SK-MEL-5 (cell line): ENCODE data around the gene CAPN8. TPM values are rescaled to one million over a fixed set of nuclear protein-coding genes. Genes with fewer than 3 reads are reported as not detected.

Experiments used
- DNase-seq: peaks from one replicate; pipeline ENCODE4 v3.0.0-alpha.2; 2016; ENCODE audit warnings: low read depth, low spot score
- in situ Hi-C: cut with HindIII; loops from 2 replicates; pipeline ENCODE4 v1.10.0; 2016; ENCODE audit warnings: low sequenced_read_pairs, high pct_unique_total_duplicates, low pct_unique_long_range_greater_than_20kb
- total RNA-seq: library from RNA; depleted of rRNA; stranded (reverse); fragments of >200 nt; shearing (Covaris generic); gene quantifications from 2 replicates; pipeline ENCODE4 v1.2.3, GENCODE V29; 2014

Gene CAPN8
- total RNA-seq, 1 experiment from 2014 or later, result not detected

- no peak for DNase-seq
- in situ Hi-C loops, result no loop called here
Observed at GRCh38 chr1:223704921-223705878, 39.7 kb upstream of the CAPN8 start.

GRCh38 chr1:223703668-223704013, 38.1 kb upstream of the CAPN8 start:
- no peak for DNase-seq
- in situ Hi-C loops, result no loop called here

- in situ Hi-C loops, result no loop called here
- no peak for DNase-seq
Observed at GRCh38 chr1:223702735-223703667, 37.5 kb upstream of the CAPN8 start.

GRCh38 chr1:223700942-223701637, 35.6 kb upstream of the CAPN8 start:
- in situ Hi-C loops, result no loop called here
- DNase-seq, result peak; percentile 66

GRCh38 chr1:223700388-223700918, 35.0 kb upstream of the CAPN8 start:
- in situ Hi-C loops, result no loop called here
- DNase-seq, result no peak

- no peak for DNase-seq
- in situ Hi-C loops, result no loop called here
Observed at GRCh38 chr1:223695941-223696340, 30.4 kb upstream of the CAPN8 start.

- DNase-seq, result no peak
- in situ Hi-C loops, result no loop called here
Observed at GRCh38 chr1:223695014-223695548, 29.6 kb upstream of the CAPN8 start.

- no peak for DNase-seq
- in situ Hi-C loops, result no loop called here
Observed at GRCh38 chr1:223691121-223691520, 25.6 kb upstream of the CAPN8 start.

- in situ Hi-C loops, result no loop called here
- no peak for DNase-seq
Observed at GRCh38 chr1:223684488-223684792, 18.9 kb upstream of the CAPN8 start.

- peak; percentile 65 for DNase-seq
- in situ Hi-C loops, result no loop called here
Observed at GRCh38 chr1:223683586-223684487, 18.3 kb upstream of the CAPN8 start.

- DNase-seq, result no peak
- in situ Hi-C loops, result no loop called here
Observed at GRCh38 chr1:223682502-223682901, 17.0 kb upstream of the CAPN8 start.

GRCh38 chr1:223680188-223680587, 14.7 kb upstream of the CAPN8 start:
- in situ Hi-C loops, result no loop called here
- DNase-seq, result no peak

- no peak for DNase-seq
- in situ Hi-C loops, result no loop called here
Observed at GRCh38 chr1:223678841-223679240, 13.3 kb upstream of the CAPN8 start.

GRCh38 chr1:223674119-223674890, 8.8 kb upstream of the CAPN8 start:
- no peak for DNase-seq
- in situ Hi-C loops, result no loop called here

- in situ Hi-C loops, result no loop called here
Observed at GRCh38 chr1:223670458-223671159, 5.1 kb upstream of the CAPN8 start.

More at GRCh38 chr1:223670458-223671159, 5.1 kb upstream of the CAPN8 start:
- DNase-seq, result peak; percentile 71
